ENCODE results near the gene LAMA3.

The LAMA3 gene

GRCh38 chr18:23900994-23901393, 211.7 kb downstream of the LAMA3 start:
- TF ChIP-seq CTCF (IDR thresholded peaks at IDR 0.05; ENCODE audit: insufficient read depth, low read depth, low read length, missing control alignments): no peak
- H3K4me3 ChIP-seq (ENCODE audit: low read depth, low read length): no peak overlapping the region
- DNase-seq (ENCODE audit: low read depth): peak; percentile 40

- DNase-seq (ENCODE audit: low read depth): no peak
- H3K4me3 ChIP-seq (ENCODE audit: low read depth, low read length): no peak overlapping the region
- no peak for TF ChIP-seq CTCF (IDR thresholded peaks at IDR 0.05; ENCODE audit: insufficient read depth, low read depth, low read length, missing control alignments)
Observed at GRCh38 chr18:23902396-23902795, 213.1 kb downstream of the LAMA3 start.

- DNase-seq (ENCODE audit: low read depth): no peak
- H3K4me3 ChIP-seq (ENCODE audit: low read depth, low read length): no peak overlapping the region
- no peak for TF ChIP-seq CTCF (IDR thresholded peaks at IDR 0.05; ENCODE audit: insufficient read depth, low read depth, low read length, missing control alignments)
Observed at GRCh38 chr18:23903971-23904370, 214.7 kb downstream of the LAMA3 start.

- no peak for DNase-seq (ENCODE audit: low read depth)
- no peak overlapping the region for H3K4me3 ChIP-seq (ENCODE audit: low read depth, low read length)
- no peak for TF ChIP-seq CTCF (IDR thresholded peaks at IDR 0.05; ENCODE audit: insufficient read depth, low read depth, low read length, missing control alignments)
Observed at GRCh38 chr18:23906658-23907057, 217.4 kb downstream of the LAMA3 start.

- DNase-seq (ENCODE audit: low read depth): peak; percentile 28
Observed at GRCh38 chr18:23908827-23909226, 219.6 kb downstream of the LAMA3 start.

GRCh38 chr18:23910032-23910431, 220.8 kb downstream of the LAMA3 start:
- DNase-seq (ENCODE audit: low read depth): no peak
- no peak overlapping the region for H3K4me3 ChIP-seq (ENCODE audit: low read depth, low read length)
- no peak for TF ChIP-seq CTCF (IDR thresholded peaks at IDR 0.05; ENCODE audit: insufficient read depth, low read depth, low read length, missing control alignments)

More at GRCh38 chr18:23908827-23909226, 219.6 kb downstream of the LAMA3 start:
- TF ChIP-seq CTCF (IDR thresholded peaks at IDR 0.05; ENCODE audit: insufficient read depth, low read depth, low read length, missing control alignments): no peak
- no peak overlapping the region for H3K4me3 ChIP-seq (ENCODE audit: low read depth, low read length)

- no peak for DNase-seq (ENCODE audit: low read depth)
- TF ChIP-seq CTCF (IDR thresholded peaks at IDR 0.05; ENCODE audit: insufficient read depth, low read depth, low read length, missing control alignments): no peak
- H3K4me3 ChIP-seq (ENCODE audit: low read depth, low read length): no peak overlapping the region
Observed at GRCh38 chr18:23912356-23912755, 223.1 kb downstream of the LAMA3 start.

Measured in GM12865 (cell line).